ENCODE data around the gene PDE1A. TPM values are rescaled to one million over a fixed set of nuclear protein-coding genes. Genes with fewer than 3 reads are reported as not detected.

PDE1A gene
- total and polyA plus RNA-seq, 4 donors, result 0.64 to 5.2 (median 1.7) TPM

GRCh38 chr2:182422864-182423263 is 4.0 kb downstream of the PDE1A start:
- Histone ChIP-seq H3K27ac (ENCODE audit: low read depth in 1 of 2, low read length in 2 of 2) (no peak overlapping the region), H3K4me3 (ENCODE audit: low read depth in 1 of 3, low read length in 3 of 3) (no peak overlapping the region), H3K9ac (ENCODE audit: low read depth in 1 of 2, low read length in 2 of 2) (no peak overlapping the region), H3K36me3 (ENCODE audit: control insufficient read depth in 4 of 4, insufficient read depth in 3 of 4, low read depth in 1 of 4, low read length in 3 of 4) (no peaks in the 10 kb centered on the region), H3K27me3 (ENCODE audit: control insufficient read depth in 4 of 4, insufficient read depth in 4 of 4, low read length in 3 of 4) (no peaks in the 10 kb centered on the region), H3K4me1 (ENCODE audit: control insufficient read depth in 4 of 4, insufficient read depth in 4 of 4, low read length in 3 of 4) (peaks cover 0 to 3% (median 0%) of the 10 kb centered on the region in 4 donors), H3K9me3 (ENCODE audit: control insufficient read depth in 4 of 4, low read length in 3 of 4) (no peaks in the 10 kb centered on the region)
- TF ChIP-seq FOXA1 (IDR thresholded peaks at IDR 0.05), result no peak
- no peak for TF ChIP-seq RXRA (IDR thresholded peaks at IDR 0.05)
- no peak for TF ChIP-seq NR2F2 (IDR thresholded peaks at IDR 0.05)
- no peak for TF ChIP-seq REST (IDR thresholded peaks at IDR 0.05)
- no peak for TF ChIP-seq TAF1 (conservative IDR thresholded peaks at IDR 0.05)
- TF ChIP-seq HNF4G (IDR thresholded peaks at IDR 0.05), result no peak
- TF ChIP-seq MAX (IDR thresholded peaks at IDR 0.05), result no peak
- no peak for TF ChIP-seq JUND (IDR thresholded peaks at IDR 0.05)
- TF ChIP-seq FOXA2 (IDR thresholded peaks at IDR 0.05), result no peak
- no peak for TF ChIP-seq RAD21 (IDR thresholded peaks at IDR 0.05)
- no peak for DNase-seq (ENCODE audit: low spot score)
- WGBS, result 60% methylated on average over 3 of the region's 3 CpGs

GRCh38 chr2:182420669-182421068 is 6.2 kb downstream of the PDE1A start:
- DNase-seq (ENCODE audit: low spot score), result no peak
- Histone ChIP-seq H3K9me3 (ENCODE audit: control insufficient read depth in 4 of 4, low read length in 3 of 4) (no peaks in the 10 kb centered on the region), H3K27ac (ENCODE audit: low read depth in 1 of 2, low read length in 2 of 2) (no peak overlapping the region), H3K4me3 (ENCODE audit: low read depth in 1 of 3, low read length in 3 of 3) (no peak overlapping the region), H3K4me1 (ENCODE audit: control insufficient read depth in 4 of 4, insufficient read depth in 4 of 4, low read length in 3 of 4) (peaks cover 0 to 3% (median 0%) of the 10 kb centered on the region in 4 donors), H3K9ac (ENCODE audit: low read depth in 1 of 2, low read length in 2 of 2) (no peak overlapping the region), H3K27me3 (ENCODE audit: control insufficient read depth in 4 of 4, insufficient read depth in 4 of 4, low read length in 3 of 4) (no peaks in the 10 kb centered on the region), H3K36me3 (ENCODE audit: control insufficient read depth in 4 of 4, insufficient read depth in 3 of 4, low read depth in 1 of 4, low read length in 3 of 4) (no peaks in the 10 kb centered on the region)
- TF ChIP-seq FOXA1 (IDR thresholded peaks at IDR 0.05), result no peak
- 59% methylated on average over 5 of the region's 5 CpGs for WGBS

GRCh38 chr2:182416861-182417260 is 10.0 kb downstream of the PDE1A start:
- TF ChIP-seq TAF1 (conservative IDR thresholded peaks at IDR 0.05), result no peak
- no peak for TF ChIP-seq ZBTB33 (IDR thresholded peaks at IDR 0.05)
- no peak for TF ChIP-seq FOXA1 (IDR thresholded peaks at IDR 0.05)
- no peak for TF ChIP-seq RXRA (IDR thresholded peaks at IDR 0.05)
- TF ChIP-seq GABPA (IDR thresholded peaks at IDR 0.05 in 1 of 2, conservative IDR thresholded peaks at IDR 0.05 in 1 of 2), result no peak
- no peak for TF ChIP-seq SP1 (IDR thresholded peaks at IDR 0.05)
- TF ChIP-seq ATF3 (IDR thresholded peaks at IDR 0.05), result no peak
- no peak for TF ChIP-seq RAD21 (IDR thresholded peaks at IDR 0.05)
- no peak for TF ChIP-seq CTCF (IDR thresholded peaks at IDR 0.05; ENCODE audit: low read depth, low read length, missing input control)
- no peak for TF ChIP-seq EGR1 (IDR thresholded peaks at IDR 0.05; ENCODE audit: low read depth in 2 of 2)
- H3K9me3 ChIP-seq (ENCODE audit: control insufficient read depth in 4 of 4, low read length in 3 of 4), result no peaks in the 10 kb centered on the region
- H3K9ac ChIP-seq (ENCODE audit: low read depth in 1 of 2, low read length in 2 of 2), result no peak overlapping the region
- 83% methylated on average over 5 of the region's 5 CpGs for WGBS
- no peak for DNase-seq (ENCODE audit: low spot score)
- peaks cover 0 to 3% (median 0%) of the 10 kb centered on the region in 4 donors for H3K4me1 ChIP-seq (ENCODE audit: control insufficient read depth in 4 of 4, insufficient read depth in 4 of 4, low read length in 3 of 4)
- no peak overlapping the region for H3K4me3 ChIP-seq (ENCODE audit: low read depth in 1 of 3, low read length in 3 of 3)
- no peaks in the 10 kb centered on the region for H3K27me3 ChIP-seq (ENCODE audit: control insufficient read depth in 4 of 4, insufficient read depth in 4 of 4, low read length in 3 of 4)
- no peaks in the 10 kb centered on the region for H3K36me3 ChIP-seq (ENCODE audit: control insufficient read depth in 4 of 4, insufficient read depth in 3 of 4, low read depth in 1 of 4, low read length in 3 of 4)
- no peak overlapping the region for H3K27ac ChIP-seq (ENCODE audit: low read depth in 1 of 2, low read length in 2 of 2)
